ENCODE measurements around the gene RCOR3. TPM values are rescaled to one million over a fixed set of nuclear protein-coding genes. Genes with fewer than 3 reads are reported as not detected.

The RCOR3 gene
- total RNA-seq, 1 donor from 2014 or later: 36.5 TPM

DNA sequence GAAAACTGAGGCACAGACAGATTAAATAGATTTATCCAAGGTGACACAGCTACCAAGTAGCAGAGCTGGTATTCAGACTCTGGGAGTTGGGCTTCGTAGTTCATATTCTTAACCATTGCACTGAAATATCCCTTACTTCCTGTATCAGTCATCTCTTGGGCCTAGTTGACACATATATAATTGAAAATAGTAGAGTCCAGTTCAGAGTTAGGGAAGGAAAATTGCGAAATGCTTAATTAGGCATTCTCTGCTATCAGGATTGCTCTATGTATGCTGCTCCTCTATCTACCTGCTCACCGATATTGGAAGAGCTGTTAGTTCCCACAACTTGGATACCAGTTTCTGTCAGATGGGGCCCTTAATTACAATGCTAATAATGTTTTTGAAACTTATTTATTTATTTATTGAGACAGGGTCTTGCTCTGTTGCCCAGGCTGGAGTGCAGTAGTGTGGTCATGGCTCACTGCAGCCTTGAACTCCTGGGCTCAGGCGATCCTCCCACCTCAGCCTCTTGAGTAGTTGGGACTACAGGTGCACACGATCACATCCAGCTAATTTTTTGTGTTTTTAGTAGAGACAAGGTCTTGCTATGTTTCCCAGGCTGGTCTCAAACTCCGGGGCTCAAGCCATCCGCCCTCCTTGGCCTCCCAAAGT is 8.2 kb downstream of the RCOR3 start:
- no peak overlapping the region for H3K27ac Mint-ChIP-seq (ENCODE audit: unreplicated experiment)
- H3K4me1 Mint-ChIP-seq (ENCODE audit: low read depth): peaks cover 3% of the 10 kb centered on the region
- no peak for TF ChIP-seq CTCF (IDR thresholded peaks at IDR 0.05)
- H3K27me3 Mint-ChIP-seq (ENCODE audit: low read depth): no peaks in the 10 kb centered on the region
- DNase-seq (ENCODE audit: low spot score): no peak
- peaks cover 13% of the 10 kb centered on the region for H3K36me3 Mint-ChIP-seq (ENCODE audit: low read depth)
- H3K4me3 Mint-ChIP-seq (ENCODE audit: unreplicated experiment): no peak overlapping the region
- H3K9me3 Mint-ChIP-seq (ENCODE audit: low read depth): no peaks in the 10 kb centered on the region

GRCh38 chr1:211279340-211279739 is 20.2 kb downstream of the RCOR3 start:
- Mint-ChIP-seq H3K27ac (ENCODE audit: unreplicated experiment) (no peak overlapping the region), H3K27me3 (ENCODE audit: low read depth) (no peaks in the 10 kb centered on the region), H3K4me3 (ENCODE audit: unreplicated experiment) (no peak overlapping the region), H3K4me1 (ENCODE audit: low read depth) (peaks cover 7% of the 10 kb centered on the region), H3K9me3 (ENCODE audit: low read depth) (no peaks in the 10 kb centered on the region), H3K36me3 (ENCODE audit: low read depth) (peaks cover 7% of the 10 kb centered on the region)
- TF ChIP-seq CTCF (IDR thresholded peaks at IDR 0.05): no peak
- no peak for DNase-seq (ENCODE audit: low spot score)

- peaks cover 10% of the 10 kb centered on the region for H3K36me3 Mint-ChIP-seq (ENCODE audit: low read depth)
- H3K4me1 Mint-ChIP-seq (ENCODE audit: low read depth): no peaks in the 10 kb centered on the region
- no peak for TF ChIP-seq CTCF (IDR thresholded peaks at IDR 0.05)
- no peak overlapping the region for H3K27ac Mint-ChIP-seq (ENCODE audit: unreplicated experiment)
- H3K4me3 Mint-ChIP-seq (ENCODE audit: unreplicated experiment): no peak overlapping the region
- no peaks in the 10 kb centered on the region for H3K27me3 Mint-ChIP-seq (ENCODE audit: low read depth)
- no peaks in the 10 kb centered on the region for H3K9me3 Mint-ChIP-seq (ENCODE audit: low read depth)
- no peak for DNase-seq (ENCODE audit: low spot score)
These were observed 21.7 kb downstream of the RCOR3 start for GRCh38 chr1:211280910-211281309.

DNA sequence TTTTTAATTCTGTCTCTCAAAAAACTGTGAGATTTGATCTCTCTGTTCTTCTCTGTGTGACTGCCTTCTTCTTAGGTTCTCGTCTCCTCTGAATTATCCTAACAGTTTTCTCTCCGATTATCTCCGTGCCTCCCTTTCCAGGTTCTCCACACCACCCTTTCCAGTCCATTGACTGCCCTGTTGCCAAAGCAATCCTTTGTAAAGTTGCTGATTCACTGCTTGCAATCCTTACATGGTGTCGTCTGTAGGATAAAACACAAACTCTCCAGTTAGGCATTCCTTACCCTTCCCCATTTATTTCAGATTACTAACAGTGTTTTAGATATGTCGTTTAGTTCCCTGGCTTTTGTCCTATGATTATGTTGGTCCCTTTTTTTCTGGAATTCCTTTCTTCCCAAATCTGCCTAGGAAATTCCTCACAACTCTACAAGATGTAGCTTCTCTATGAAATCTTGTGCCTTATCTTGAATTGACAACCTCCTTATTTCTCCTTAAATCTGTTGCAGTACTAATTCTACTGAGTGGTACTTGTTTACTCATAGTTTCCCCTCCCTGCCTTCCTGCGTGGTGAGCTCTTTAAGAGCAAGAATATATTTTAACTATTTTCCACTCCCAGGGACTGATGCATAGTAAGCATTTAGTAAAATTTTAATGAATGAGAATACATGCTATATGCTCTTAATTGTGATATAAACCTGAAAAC is 22.3 kb downstream of the RCOR3 start:
- H3K4me3 Mint-ChIP-seq (ENCODE audit: unreplicated experiment): no peak overlapping the region
- peaks cover 11% of the 10 kb centered on the region for H3K36me3 Mint-ChIP-seq (ENCODE audit: low read depth)
- H3K9me3 Mint-ChIP-seq (ENCODE audit: low read depth): no peaks in the 10 kb centered on the region
- TF ChIP-seq CTCF (IDR thresholded peaks at IDR 0.05): no peak
- no peak for DNase-seq (ENCODE audit: low spot score)
- H3K4me1 Mint-ChIP-seq (ENCODE audit: low read depth): no peaks in the 10 kb centered on the region
- H3K27me3 Mint-ChIP-seq (ENCODE audit: low read depth): no peaks in the 10 kb centered on the region
- no peak overlapping the region for H3K27ac Mint-ChIP-seq (ENCODE audit: unreplicated experiment)

GRCh38 chr1:211282023-211282373 is 22.8 kb downstream of the RCOR3 start:
- no peak overlapping the region for H3K4me3 Mint-ChIP-seq (ENCODE audit: unreplicated experiment)
- no peaks in the 10 kb centered on the region for H3K4me1 Mint-ChIP-seq (ENCODE audit: low read depth)
- no peak overlapping the region for H3K27ac Mint-ChIP-seq (ENCODE audit: unreplicated experiment)
- no peak for TF ChIP-seq CTCF (IDR thresholded peaks at IDR 0.05)
- H3K36me3 Mint-ChIP-seq (ENCODE audit: low read depth): peaks cover 13% of the 10 kb centered on the region
- H3K9me3 Mint-ChIP-seq (ENCODE audit: low read depth): no peaks in the 10 kb centered on the region
- no peak for DNase-seq (ENCODE audit: low spot score)
- no peaks in the 10 kb centered on the region for H3K27me3 Mint-ChIP-seq (ENCODE audit: low read depth)

Measured in chondrocyte (in vitro differentiated cells).